H1 (cell line): ENCODE results near the gene CYP1A2. TPM values are rescaled to one million over a fixed set of nuclear protein-coding genes. Genes with fewer than 3 reads are reported as not detected.

Experiments used
- CBX8 ChIP-seq: fragments of 300-800, 300-1000 bp; sonication (generic); IDR thresholded peaks from 2 replicates; pipeline ENCODE4 v1.7.1; 2016; ENCODE audit warnings: low read depth, low read length, borderline replicate concordance
- CEBPB ChIP-seq: IDR thresholded peaks from 2 replicates; pipeline ENCODE4 v1.6.1; 2012; ENCODE audit warnings: low read depth, low read length
- JUND ChIP-seq: IDR thresholded peaks from 2 replicates; pipeline ENCODE4 v1.6.1; 2011; ENCODE audit warnings: mild to moderate bottlenecking, improper control_type of control experiment, low read length
- KDM4A ChIP-seq: IDR thresholded peaks from one replicate; pipeline ENCODE4 v1.7.1; 2012; ENCODE audit warnings: low read depth, mild to moderate bottlenecking, moderate library complexity, low read length, inconsistent platforms; ENCODE audit not compliant: severe bottlenecking
- POLR2A ChIP-seq, 2 experiments: IDR thresholded peaks; 1 replicate in 1 of 2; 2 replicates in 1 of 2; pipeline ENCODE4 v1.6.1; 2011; ENCODE audit warnings: low read depth in 2 of 2, low read length in 2 of 2, mild to moderate bottlenecking in 2 of 2; ENCODE audit errors: control extremely low read depth in 1 of 2
- SRF ChIP-seq: IDR thresholded peaks from 2 replicates; pipeline ENCODE4 v1.6.1; 2011; ENCODE audit warnings: mild to moderate bottlenecking, low read depth, low read length, moderate library complexity
- TAF7 ChIP-seq: optimal IDR thresholded peaks from 2 replicates; pipeline ENCODE3; 2011; ENCODE audit warnings: low read depth, mild to moderate bottlenecking, inconsistent platforms, low read length, moderate library complexity, borderline replicate concordance
- ZNF274 ChIP-seq: IDR thresholded peaks from 2 replicates; pipeline ENCODE4 v1.7.0; 2012; ENCODE audit warnings: low read length, borderline replicate concordance; ENCODE audit errors: extremely low read depth
- polyA plus RNA-seq, 7 experiments: library from polyadenylated mRNA; depleted of rRNA in 3 of 7; stranded (reverse) in 5 of 7; unstranded in 2 of 7; fragments of >200 nt in 5 of 7; fragments of 200-250 nt in 2 of 7; gene quantifications; 1 replicate in 5 of 7; 2 replicates in 1 of 7; 4 replicates in 1 of 7; pipeline versions ENCODE4 v1.2.1 to v1.2.3, GENCODE V29; 2011 to 2013; ENCODE audit warnings: missing spikeins in 2 of 7, mixed read lengths in 2 of 7
- total RNA-seq: library from RNA; stranded (reverse); fragmentation: NEBNext Ultra II Directional; extraction: Animal tissue kit (Norgen Biotek cat#: 25700); gene quantifications from 2 replicates; pipeline ENCODE4 v1.2.1, GENCODE V29; 2021
- TF ChIP-seq, protein P1 (sequence below): IDR thresholded peaks from 2 replicates; pipeline ENCODE4 v1.6.1; 2012; ENCODE audit warnings: inconsistent platforms

The CYP1A2 gene
- total and polyA plus RNA-seq, 2 of the 8 experiments (the other 6 are each of a cell fraction or from before 2014, with no cell fraction given): not detected

DNA sequence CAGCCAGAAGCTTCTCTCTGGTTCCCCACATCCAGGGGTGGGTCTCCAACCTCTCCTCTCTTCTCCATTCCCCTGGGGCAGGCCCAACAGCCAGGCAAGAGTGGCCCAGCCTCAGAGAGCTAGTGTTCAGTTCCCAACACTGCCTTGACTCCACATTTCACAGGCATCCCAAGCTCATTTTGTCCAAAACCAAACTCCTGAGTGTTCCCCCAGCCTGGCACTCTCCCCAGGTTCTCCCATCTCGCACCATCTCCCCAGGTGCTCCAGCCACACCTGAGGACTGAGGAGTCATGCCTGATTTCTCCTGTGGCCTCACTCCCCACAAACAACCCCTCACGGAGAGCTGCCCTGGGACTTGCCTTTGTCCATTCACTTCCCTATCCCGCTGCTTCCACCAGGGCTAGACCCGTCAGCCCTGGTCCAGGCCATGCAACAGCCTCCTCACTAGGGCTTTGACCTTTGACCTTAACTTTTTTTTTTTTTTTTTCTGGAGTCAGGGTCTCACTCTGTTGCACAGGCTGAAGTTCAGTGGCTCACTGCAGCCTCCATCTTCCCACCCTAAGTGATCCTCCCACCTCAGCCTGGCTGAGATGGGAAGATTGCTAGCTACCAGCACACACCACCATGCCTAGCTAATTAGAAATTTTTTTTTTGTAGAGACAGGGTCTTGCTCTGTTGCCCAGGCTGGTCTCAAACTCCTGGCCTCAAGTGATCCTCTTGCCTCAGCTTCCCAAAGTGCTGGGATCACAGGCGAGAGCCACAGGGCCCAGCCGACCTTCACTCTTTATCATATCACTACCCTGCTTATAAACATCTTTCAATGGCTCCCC is 29.3 kb downstream of the CYP1A2 start (continued):
- TF ChIP-seq TAF7: no peak
- no peak for TF ChIP-seq ZNF274
- TF ChIP-seq CEBPB: no peak
- no peak for TF ChIP-seq JUND
- TF ChIP-seq, protein P1, sequence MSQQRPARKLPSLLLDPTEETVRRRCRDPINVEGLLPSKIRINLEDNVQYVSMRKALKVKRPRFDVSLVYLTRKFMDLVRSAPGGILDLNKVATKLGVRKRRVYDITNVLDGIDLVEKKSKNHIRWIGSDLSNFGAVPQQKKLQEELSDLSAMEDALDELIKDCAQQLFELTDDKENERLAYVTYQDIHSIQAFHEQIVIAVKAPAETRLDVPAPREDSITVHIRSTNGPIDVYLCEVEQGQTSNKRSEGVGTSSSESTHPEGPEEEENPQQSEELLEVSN: no peak
- no peak for TF ChIP-seq POLR2A (IDR thresholded peaks at IDR 0.05; ENCODE audit: control extremely low read depth in 1 of 2, low read depth in 2 of 2, low read length in 2 of 2)
- TF ChIP-seq KDM4A: no peak
- TF ChIP-seq SRF: no peak
- TF ChIP-seq CBX8: no peak
